ENCODE data around the gene ZNF148.

The ZNF148 gene

DNA sequence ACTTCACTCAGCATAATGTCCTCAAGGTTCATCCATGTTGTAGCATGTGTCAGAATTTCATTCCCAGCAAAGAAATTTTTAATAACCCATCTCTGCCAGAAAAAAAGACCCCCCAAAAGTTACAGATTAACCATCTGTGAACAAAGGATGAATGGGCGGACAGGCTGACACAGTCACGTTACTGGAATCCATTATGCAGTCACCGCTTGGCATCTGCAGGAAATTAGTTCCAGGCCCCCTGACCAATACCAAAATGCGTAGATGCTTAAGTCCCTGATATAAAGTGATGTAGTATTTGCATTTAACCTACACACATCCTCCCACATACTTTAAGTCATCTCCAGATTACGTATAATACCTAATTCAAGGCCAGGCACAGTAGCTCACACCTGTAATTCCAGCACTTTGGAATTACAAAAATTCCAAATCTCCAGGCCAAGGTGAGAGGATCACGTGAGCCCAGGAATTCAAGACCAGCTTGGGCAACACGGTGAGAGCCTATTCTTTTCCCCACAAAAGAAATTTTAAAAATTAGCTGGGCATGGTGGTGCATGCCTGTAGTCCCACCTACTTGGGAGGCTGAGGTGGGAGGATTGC is 161.1 kb downstream of the ZNF148 start:
- TF ChIP-seq, protein P1, sequence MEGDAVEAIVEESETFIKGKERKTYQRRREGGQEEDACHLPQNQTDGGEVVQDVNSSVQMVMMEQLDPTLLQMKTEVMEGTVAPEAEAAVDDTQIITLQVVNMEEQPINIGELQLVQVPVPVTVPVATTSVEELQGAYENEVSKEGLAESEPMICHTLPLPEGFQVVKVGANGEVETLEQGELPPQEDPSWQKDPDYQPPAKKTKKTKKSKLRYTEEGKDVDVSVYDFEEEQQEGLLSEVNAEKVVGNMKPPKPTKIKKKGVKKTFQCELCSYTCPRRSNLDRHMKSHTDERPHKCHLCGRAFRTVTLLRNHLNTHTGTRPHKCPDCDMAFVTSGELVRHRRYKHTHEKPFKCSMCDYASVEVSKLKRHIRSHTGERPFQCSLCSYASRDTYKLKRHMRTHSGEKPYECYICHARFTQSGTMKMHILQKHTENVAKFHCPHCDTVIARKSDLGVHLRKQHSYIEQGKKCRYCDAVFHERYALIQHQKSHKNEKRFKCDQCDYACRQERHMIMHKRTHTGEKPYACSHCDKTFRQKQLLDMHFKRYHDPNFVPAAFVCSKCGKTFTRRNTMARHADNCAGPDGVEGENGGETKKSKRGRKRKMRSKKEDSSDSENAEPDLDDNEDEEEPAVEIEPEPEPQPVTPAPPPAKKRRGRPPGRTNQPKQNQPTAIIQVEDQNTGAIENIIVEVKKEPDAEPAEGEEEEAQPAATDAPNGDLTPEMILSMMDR (IDR thresholded peaks at IDR 0.05), result no peak

DNA sequence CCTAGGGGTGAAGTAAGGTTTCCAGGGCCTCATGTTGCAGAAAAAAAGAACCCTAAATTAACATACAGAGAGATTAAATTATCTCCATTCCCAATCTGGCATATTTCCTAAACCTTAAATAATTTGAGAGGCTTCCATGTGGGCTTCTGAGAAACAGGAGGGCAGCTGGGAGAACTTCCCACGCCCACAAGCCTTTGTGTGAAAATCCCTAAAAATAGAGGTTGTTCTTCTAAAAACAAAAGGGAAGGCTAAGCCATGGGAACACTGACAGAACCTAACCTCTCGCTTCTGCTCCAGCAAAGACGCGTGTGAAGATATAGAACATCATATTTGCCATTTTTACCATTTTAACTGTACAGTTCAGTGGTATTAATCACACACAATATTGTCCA is 161.8 kb downstream of the ZNF148 start:
- TF ChIP-seq, protein P1 (IDR thresholded peaks at IDR 0.05), result no peak

DNA sequence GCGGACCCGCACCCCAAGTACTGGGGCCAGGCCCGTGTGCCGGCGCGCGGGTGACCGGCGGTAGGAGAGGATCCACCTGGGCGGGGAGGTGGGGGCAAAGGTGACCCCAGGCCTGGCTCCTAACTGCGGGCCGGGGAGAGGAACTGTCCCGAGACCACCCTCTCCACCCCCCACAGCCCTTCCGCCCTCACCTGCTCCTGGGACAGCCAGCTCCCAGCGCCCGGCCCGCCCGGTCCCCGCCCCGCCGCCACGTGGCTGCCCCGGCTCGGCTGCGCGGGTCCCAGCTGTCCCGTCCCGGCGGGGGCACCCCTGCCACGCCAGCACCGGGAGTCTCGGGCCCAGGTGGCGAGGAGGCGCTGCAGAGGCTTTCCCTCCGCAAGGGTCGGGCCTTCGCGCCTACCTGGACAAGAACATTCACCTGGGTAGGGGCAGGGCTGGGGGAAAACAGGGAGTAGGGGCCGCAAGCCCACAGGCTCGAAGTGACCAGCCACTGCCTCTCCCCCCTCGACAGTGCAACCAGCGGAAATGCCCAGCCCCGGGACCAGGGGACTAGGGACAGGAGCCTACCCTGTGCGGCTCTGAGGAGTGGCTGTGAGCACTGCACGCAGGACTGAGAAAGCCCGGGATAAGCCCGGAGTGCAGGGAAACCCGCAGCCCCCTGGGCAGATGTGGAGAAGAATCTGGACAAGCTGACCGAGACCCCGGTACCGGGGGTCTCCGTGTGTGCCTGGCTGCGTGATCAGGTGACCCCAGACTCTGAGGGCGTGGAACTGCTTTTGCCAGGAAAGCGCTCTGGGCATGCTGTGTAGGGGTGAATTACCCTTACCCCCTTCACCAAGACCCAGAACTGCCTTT is 162.4 kb downstream of the ZNF148 start, which contains the start of gene SLC12A8:
SLC12A8 (minus strand) TSS at position 240 of the 855 bp plus-strand sequence. CDS start 1,399 bp downstream, outside the sequence.
- TF ChIP-seq, protein P1 (IDR thresholded peaks at IDR 0.05), result peak; percentile 20; the same call in 1 of the 2 replicates

DNA sequence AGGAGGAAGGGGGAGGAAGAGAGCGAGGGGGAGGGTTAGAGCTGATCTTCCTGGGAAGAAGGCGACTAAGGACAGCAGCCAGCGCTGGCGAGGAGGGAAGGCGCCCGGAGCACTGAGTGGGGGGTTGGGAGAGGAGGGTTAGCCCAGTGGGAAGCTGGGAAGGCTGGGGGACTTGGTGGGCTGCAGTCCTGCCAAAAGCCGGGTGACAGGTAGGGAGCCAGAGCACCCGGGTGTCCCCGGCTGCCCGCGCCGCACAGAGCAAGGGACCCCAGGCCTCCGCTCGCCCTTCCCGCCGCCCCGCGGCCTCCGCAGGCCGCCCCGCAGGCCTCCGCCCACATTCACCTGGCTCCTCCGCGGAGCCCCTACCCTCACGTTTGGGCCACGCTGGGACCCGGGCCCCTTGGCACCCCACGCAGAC is 163.0 kb downstream of the ZNF148 start:
- TF ChIP-seq, protein P1 (IDR thresholded peaks at IDR 0.05), result no peak

DNA sequence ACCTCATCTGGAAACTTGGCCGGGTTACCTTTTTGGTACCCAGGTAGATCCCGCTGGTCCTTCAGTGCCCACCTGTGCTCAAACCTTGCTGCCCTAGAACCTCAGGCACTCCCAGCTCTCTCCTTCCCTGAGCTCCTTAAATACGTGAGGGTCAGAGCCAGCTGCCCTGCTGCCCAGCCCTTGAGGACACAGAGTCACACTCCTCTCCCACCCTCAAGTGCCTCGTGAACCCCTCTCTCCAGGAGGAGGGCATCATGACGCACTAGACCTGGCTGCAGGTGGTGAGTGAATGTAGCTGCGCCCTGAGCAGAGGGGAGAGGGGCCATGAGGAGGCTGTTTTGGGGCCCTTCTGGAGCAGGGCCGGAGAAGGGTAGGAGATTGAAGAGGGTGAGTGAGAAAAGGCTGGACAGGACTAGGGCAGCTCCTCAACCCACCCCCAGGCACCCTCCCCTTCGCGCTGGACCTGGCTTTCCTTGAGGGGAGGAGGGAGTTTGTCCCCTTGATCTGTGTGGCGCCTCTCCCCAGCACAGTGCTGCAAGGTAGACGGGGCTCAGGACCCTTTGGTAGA is 163.5 kb downstream of the ZNF148 start:
- TF ChIP-seq, protein P1 (IDR thresholded peaks at IDR 0.05), result no peak

DNA sequence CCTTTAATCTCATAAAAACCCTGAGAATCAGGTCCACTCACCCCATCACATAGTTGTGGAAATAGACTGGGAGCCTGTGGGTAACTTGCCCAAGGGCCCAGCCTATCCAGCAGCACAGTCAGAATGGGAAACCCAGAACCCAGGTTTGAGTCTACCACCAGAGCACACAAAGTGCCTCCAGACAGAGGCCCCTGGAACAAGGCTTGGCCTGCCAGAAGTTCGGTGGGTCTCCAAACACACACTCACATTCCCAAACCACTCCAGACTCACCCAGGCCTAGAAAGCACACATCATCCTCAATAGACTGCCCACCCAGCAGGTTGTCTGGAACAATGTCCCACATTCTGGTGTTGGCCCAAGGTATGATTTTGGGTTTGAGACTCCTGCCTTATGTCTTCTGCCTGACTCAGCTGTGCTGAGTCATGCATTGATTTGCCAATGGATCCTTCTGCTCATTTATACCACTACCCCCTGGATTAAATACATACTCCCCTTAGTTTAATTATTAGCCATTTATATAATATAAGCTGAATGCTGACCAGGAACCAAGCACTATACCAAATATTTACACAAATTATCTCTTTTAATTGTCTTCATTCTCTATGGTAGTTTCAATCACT is 167.1 kb downstream of the ZNF148 start:
- TF ChIP-seq, protein P1 (IDR thresholded peaks at IDR 0.05), result no peak

DNA sequence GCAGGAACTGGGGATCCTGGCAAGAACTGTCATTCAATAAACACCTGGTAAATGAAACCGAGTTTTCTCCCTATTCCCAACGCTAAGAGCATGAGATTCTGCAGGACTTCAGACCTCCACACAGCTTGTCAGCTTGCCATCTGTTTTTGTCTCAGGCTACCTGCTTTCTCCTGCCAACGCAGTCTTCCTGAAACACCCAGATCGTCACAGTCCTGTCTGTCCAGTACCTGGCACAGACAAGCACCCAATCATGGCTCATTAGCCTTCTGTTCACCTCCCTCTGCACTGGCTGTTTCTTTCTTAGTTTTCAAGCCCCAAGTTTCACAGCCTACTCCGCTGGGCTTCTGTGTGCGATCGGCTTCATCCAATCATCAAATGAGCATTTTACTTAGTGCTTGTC is 167.6 kb downstream of the ZNF148 start:
- TF ChIP-seq, protein P1 (IDR thresholded peaks at IDR 0.05), result no peak

Data from LNCAP (cell line).